Ovary (tissue), 3 donors: ENCODE results near the gene APBB2.

Source experiments
- CTCF ChIP-seq, 3 donors: fragments of 450-650 bp in 2 of 3; fragments of 200-600 bp in 1 of 3; IDR thresholded peaks; one replicate each; pipeline versions ENCODE4 v1.5.1 to v1.8.0; 2016 to 2022; ENCODE audit warnings: antibody characterized with exemption in 3 of 3, mild to moderate bottlenecking in 1 of 3
- EP300 ChIP-seq: sonication (generic); formaldehyde crosslinking; IDR thresholded peaks from one replicate; pipeline ENCODE4 v1.6.1; 2017; ENCODE audit warnings: antibody characterized with exemption
- donor health status: DM: no; HTN: no; CAD: no.

DNA sequence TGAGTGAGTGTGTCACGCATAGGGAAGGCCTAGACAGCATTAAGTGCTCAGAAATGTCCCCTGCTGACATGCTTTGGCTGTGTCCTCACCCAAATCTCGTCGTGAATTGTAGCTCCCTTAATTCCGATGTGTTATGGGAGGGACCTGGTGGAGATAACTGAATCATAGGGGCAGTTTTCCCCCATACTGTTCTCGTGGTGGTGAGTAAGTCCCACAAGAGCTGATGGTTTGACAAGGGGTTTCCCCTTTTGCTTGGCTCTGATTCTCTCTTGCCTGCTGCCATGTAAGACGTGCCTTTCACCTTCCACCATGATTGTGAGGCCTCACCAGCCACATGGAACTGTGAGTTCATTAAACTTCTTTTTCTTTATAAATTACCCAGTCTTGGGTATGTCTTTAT lies 386.6 kb downstream of the APBB2 start:
- no peak for TF ChIP-seq EP300
- TF ChIP-seq CTCF (IDR thresholded peaks at IDR 0.05): no peak
